PFSK-1 (cell line): ENCODE results near the gene TMEM59L.

ENCODE experiments used
- FOXP2 ChIP-seq: optimal IDR thresholded peaks from 2 replicates; pipeline ENCODE3; 2011; ENCODE audit warnings: borderline replicate concordance, control low read depth, inconsistent platforms; ENCODE audit not compliant: insufficient read depth; ENCODE audit errors: extremely low read length, extremely low read depth
- POLR2AphosphoS5 ChIP-seq: IDR thresholded peaks from 2 replicates; pipeline ENCODE4 v1.6.1; 2012; ENCODE audit warnings: low read depth, mild to moderate bottlenecking, control low read depth, low read length, moderate library complexity
- SIN3A ChIP-seq: IDR thresholded peaks from 2 replicates; pipeline ENCODE4 v1.6.1; 2012; ENCODE audit warnings: mild to moderate bottlenecking, low read length, moderate library complexity, borderline replicate concordance; ENCODE audit not compliant: insufficient read depth
- TAF1 ChIP-seq: IDR thresholded peaks from 2 replicates; pipeline ENCODE4 v1.6.1; 2012; ENCODE audit warnings: low read length, control low read depth, borderline replicate concordance; ENCODE audit not compliant: insufficient read depth
- TF ChIP-seq, protein P1 (sequence below), 2 experiments: IDR thresholded peaks; 2 replicates each; pipeline versions ENCODE4 v1.6.1 to v1.8.0; 2011 to 2012; ENCODE audit warnings: low read depth in 2 of 2, low read length in 2 of 2, control low read depth in 1 of 2, inconsistent platforms in 1 of 2, mild to moderate bottlenecking in 1 of 2, moderate library complexity in 1 of 2; ENCODE audit not compliant: insufficient read depth in 1 of 2

The TMEM59L gene

DNA sequence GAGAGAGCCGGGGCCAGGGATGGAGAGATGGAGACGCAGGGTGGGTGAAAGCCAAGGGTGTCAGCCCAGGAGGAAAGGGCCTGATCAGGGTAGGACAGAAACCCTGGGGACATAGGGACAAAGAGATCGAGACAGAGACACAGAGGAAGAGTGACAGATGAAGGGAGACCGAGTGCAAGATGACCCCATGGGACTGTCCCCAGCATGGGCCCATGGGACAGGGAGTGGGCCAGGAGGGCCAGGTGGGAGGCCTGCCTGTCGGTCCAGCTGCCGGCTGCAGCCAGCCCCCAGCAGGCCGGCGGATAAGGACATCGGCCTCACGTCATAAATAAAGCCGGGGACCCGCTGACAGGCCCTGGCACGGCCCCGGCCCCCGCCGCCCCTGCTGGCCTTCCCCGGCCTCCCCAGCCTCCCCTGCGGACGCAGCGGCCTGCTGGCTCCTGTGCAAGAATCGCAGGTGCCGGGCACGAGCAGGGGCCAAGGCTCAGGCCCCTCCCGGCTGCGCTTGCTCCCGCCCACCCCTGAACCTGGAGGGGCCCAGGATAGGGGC lies 17.8 kb upstream of the TMEM59L start:
- TF ChIP-seq POLR2AphosphoS5 (no peak), TAF1 (no peak), SIN3A (no peak), FOXP2 (no peak)
- TF ChIP-seq, protein P1, sequence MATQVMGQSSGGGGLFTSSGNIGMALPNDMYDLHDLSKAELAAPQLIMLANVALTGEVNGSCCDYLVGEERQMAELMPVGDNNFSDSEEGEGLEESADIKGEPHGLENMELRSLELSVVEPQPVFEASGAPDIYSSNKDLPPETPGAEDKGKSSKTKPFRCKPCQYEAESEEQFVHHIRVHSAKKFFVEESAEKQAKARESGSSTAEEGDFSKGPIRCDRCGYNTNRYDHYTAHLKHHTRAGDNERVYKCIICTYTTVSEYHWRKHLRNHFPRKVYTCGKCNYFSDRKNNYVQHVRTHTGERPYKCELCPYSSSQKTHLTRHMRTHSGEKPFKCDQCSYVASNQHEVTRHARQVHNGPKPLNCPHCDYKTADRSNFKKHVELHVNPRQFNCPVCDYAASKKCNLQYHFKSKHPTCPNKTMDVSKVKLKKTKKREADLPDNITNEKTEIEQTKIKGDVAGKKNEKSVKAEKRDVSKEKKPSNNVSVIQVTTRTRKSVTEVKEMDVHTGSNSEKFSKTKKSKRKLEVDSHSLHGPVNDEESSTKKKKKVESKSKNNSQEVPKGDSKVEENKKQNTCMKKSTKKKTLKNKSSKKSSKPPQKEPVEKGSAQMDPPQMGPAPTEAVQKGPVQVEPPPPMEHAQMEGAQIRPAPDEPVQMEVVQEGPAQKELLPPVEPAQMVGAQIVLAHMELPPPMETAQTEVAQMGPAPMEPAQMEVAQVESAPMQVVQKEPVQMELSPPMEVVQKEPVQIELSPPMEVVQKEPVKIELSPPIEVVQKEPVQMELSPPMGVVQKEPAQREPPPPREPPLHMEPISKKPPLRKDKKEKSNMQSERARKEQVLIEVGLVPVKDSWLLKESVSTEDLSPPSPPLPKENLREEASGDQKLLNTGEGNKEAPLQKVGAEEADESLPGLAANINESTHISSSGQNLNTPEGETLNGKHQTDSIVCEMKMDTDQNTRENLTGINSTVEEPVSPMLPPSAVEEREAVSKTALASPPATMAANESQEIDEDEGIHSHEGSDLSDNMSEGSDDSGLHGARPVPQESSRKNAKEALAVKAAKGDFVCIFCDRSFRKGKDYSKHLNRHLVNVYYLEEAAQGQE (IDR thresholded peaks at IDR 0.05; ENCODE audit: insufficient read depth in 1 of 2, low read depth in 2 of 2, low read length in 2 of 2), result no peak

DNA sequence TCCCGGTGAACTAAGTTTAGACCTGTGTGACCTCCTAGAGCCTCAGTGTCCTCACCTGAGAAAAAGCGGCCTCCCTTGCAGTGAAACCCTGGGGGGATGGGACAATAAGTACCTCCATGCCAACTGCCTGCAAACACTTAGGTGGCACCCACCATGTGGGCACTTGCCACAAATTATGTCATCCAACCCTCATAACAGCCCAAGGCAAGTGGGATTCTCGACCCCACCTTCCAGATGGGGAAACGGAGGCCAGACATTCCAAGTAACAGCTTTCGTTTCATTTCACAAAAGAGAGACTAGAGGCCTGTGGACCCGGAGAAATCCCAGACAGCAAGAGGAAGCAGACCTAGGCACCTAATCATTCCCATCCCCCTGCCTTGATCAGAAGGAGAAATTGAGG lies 17.2 kb upstream of the TMEM59L start:
- TF ChIP-seq POLR2AphosphoS5 (no peak), FOXP2 (no peak), SIN3A (no peak), TAF1 (no peak)
- TF ChIP-seq, protein P1 (IDR thresholded peaks at IDR 0.05; ENCODE audit: insufficient read depth in 1 of 2, low read depth in 2 of 2, low read length in 2 of 2), result no peak

DNA sequence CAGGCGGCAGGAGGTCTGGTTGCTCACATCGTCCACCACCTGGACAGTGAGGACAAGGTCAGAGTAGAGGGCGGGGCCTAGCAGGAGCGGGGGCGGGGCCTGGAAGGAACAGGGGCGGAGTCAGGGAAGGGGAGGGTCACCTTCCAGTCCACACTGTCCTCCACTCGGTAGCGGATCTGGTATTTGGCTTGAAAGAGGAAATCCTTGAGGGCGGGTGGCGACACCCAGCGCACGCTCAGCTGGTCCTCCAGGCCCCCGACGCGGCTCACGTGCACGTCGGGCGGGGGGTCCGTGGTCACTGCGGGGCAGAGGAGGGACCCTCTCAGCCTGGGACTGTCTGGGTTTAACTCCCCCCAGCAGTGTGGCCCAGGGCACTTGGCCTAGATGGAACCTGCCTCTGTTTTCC lies 15.9 kb upstream of the TMEM59L start:
- TF ChIP-seq TAF1, result no peak
- TF ChIP-seq FOXP2, result no peak
- TF ChIP-seq, protein P1 (IDR thresholded peaks at IDR 0.05; ENCODE audit: insufficient read depth in 1 of 2, low read depth in 2 of 2, low read length in 2 of 2), result no peak
- TF ChIP-seq POLR2AphosphoS5, result no peak; the same call in none of the 2 replicates
- no peak for TF ChIP-seq SIN3A

DNA sequence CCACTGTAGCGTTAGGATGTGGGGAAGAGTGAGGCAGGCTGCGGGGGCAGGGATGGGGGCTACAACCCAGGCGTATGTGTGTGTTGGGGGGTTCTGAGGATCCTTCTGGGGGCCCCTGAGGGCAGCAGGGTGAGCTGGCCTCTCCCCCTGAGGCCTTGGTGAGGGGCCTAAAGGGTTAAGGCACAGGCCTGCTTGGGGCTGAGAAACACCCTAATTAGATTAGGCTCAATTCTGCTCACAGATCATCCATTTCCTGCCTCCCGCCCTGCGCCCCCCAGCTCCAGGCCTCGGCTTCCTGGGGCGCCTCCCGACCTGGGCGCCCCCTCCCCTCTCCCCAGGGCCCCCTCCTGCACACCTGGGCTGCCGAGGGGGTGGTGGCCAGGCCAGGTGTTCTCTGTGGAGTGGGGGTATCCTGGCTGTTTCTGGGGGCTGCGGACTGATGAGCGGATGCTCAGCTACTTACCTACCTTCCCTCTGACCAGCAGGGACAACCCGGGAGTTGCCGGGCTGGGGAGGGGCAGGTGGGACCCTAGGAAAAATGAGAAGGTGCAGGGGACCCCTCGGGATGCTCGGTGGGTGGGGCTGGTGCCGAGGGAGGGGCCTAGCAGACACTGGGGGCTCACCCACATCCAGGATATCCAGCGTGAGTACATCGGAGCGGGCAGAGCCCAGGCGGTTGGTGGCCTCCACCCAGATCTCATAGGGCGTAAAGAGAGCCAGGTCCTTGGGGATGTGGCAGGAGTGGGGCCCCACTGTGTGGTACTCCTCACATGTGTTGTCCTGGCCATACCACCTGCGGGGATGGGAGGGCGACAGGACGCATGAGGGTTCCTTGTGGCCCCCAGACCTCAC lies 14.6 kb upstream of the TMEM59L start:
- TF ChIP-seq POLR2AphosphoS5 (no peak), SIN3A (no peak), FOXP2 (no peak), TAF1 (no peak)
- TF ChIP-seq, protein P1 (IDR thresholded peaks at IDR 0.05; ENCODE audit: insufficient read depth in 1 of 2, low read depth in 2 of 2, low read length in 2 of 2), result no peak
